Epithelial cell of proximal tubule (primary cell): Measurements from ENCODE around the gene ZNF180. TPM values are rescaled to one million over a fixed set of nuclear protein-coding genes. Genes with fewer than 3 reads are reported as not detected.
"Not testable (repeated sequence)": the region's sequence is repeated elsewhere in the genome, so short reads cannot be mapped to it uniquely, and the experiment has no call there.

ENCODE experiments used
- DNase-seq: peaks from one replicate; pipeline ENCODE4 v3.0.0-alpha.2; 2011; ENCODE audit warnings: low read depth
- H3K4me3 ChIP-seq: 2 replicates; pipeline ENCODE4 v1.5.1; 2011; ENCODE audit warnings: low read depth, mild to moderate bottlenecking, low read length
- total RNA-seq: library from RNA; depleted of rRNA; stranded (reverse); fragments of >200 nt; gene quantifications from 2 replicates; pipeline ENCODE4 v1.2.3, GENCODE V29; 2015
- TF ChIP-seq, protein P1 (sequence below): conservative IDR thresholded peaks from 2 replicates; pipeline ENCODE4 v1.5.1; 2012; ENCODE audit warnings: low read depth, mild to moderate bottlenecking, low read length

ZNF180 gene
- total RNA-seq, 1 donor from 2014 or later: 4.6 TPM

DNA sequence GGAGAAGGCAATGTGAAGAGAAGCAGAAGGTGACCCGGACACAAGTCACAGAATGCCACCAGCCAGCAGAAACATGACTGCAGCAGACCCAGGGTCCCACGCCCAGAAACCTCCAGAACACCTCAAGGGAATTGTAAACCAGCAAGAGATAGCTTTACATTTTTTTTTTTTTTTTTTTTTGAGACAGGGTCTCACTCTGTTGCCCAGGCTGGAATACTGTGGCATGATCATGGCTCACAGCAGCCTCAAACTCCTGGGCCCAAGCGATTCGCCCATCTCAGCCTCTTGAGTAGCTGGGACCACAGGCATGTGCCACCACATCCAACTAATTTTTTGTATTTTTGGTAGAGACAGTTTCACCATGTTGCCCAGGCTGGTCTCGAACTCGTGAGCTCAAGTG, 39.7 kb upstream of the ZNF180 start:
- no peak overlapping the region for H3K4me3 ChIP-seq
- DNase-seq: no peak
- TF ChIP-seq, protein P1, sequence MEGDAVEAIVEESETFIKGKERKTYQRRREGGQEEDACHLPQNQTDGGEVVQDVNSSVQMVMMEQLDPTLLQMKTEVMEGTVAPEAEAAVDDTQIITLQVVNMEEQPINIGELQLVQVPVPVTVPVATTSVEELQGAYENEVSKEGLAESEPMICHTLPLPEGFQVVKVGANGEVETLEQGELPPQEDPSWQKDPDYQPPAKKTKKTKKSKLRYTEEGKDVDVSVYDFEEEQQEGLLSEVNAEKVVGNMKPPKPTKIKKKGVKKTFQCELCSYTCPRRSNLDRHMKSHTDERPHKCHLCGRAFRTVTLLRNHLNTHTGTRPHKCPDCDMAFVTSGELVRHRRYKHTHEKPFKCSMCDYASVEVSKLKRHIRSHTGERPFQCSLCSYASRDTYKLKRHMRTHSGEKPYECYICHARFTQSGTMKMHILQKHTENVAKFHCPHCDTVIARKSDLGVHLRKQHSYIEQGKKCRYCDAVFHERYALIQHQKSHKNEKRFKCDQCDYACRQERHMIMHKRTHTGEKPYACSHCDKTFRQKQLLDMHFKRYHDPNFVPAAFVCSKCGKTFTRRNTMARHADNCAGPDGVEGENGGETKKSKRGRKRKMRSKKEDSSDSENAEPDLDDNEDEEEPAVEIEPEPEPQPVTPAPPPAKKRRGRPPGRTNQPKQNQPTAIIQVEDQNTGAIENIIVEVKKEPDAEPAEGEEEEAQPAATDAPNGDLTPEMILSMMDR: no peak

DNA sequence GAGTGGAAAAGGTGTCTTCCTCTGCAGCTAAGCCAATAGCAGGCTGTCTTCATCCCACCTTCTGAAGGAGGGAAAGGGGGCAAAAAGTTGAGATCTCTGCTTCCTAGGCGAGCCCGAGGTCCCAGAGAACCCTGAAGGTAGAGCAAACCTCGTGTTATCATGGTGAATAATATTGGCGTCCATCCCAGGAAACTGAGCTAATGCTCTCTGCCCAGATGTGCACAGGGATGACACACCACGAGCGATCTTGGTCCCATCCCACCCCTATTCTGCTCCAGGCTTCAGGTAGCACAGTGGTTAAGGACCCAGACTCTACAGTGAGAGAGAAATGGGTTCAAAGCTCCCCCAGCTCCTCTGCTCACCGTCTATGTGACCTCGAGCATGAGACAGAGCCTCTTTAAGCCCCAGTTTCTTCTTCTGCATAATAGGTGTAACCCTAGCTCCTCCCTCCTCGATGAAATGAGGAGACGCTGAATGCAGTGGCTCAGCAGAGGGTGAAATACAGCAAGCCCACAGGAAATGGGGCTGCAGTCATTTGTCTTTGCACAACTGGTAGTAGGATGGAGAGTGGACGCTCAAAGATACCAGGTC, 39.0 kb upstream of the ZNF180 start:
- TF ChIP-seq, protein P1: no peak
- H3K4me3 ChIP-seq: no peak overlapping the region
- DNase-seq: no peak

DNA sequence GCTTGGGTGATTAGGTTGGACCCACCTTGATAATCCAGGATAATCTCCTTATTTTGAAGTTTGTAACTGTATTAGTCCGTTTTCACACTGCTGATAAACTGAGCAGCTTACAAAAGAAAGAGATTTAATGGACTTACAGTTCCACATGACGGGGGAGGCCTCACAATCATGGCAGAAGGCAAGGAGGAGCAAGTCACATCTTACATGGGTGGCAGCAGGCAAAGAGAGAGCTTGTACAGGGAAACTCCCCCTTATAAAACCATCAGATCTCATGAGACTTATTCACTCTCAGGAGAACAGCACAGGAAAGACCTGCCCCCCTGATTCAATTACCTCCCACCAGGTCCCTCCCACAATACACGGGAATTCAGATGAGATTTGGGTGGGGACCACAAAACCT, 35.0 kb upstream of the ZNF180 start:
- H3K4me3 ChIP-seq, DNase-seq: not testable (repeated sequence)

DNA sequence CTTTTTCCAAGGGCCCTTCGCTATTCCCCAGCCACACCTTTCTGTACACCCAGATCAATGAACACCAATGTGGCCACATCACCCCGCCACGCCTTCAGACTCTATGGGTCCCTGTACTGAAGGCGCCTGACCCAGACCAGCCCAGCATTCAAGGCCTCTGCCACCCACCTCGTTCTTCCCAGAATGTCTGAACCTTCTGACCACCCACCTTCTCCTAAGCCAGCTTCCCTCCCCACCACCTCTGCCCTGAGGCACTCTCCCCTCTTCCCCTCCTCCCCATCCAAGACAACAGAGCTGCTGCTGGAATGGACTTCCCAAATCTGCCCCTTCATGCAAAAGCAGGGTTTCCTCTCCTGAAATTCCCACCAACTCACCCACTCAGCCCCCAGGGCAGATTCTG, 32.5 kb upstream of the ZNF180 start:
- TF ChIP-seq, protein P1: no peak
- DNase-seq: no peak
- H3K4me3 ChIP-seq: no peak overlapping the region

DNA sequence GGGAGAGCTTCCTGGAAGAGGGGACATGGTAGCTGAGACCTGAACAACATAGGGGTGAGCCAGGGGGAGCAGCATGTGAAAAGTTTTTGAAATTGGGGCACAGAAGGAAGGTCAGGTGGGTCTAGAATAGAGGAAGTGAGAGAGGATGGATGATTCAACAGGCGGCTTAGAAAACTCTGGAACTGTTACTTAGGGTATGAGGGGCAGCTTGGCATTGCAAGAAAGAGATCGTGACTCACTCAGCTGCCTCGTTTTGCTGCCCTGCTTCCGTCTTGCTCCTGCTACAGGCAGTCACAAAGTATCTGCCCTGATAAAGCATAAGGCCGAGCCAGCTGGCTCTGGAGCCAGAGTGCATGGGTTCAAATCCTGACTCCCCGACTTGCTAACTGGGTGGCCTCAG, 30.5 kb upstream of the ZNF180 start:
- H3K4me3 ChIP-seq: no peak overlapping the region
- TF ChIP-seq, protein P1: no peak
- no peak for DNase-seq

DNA sequence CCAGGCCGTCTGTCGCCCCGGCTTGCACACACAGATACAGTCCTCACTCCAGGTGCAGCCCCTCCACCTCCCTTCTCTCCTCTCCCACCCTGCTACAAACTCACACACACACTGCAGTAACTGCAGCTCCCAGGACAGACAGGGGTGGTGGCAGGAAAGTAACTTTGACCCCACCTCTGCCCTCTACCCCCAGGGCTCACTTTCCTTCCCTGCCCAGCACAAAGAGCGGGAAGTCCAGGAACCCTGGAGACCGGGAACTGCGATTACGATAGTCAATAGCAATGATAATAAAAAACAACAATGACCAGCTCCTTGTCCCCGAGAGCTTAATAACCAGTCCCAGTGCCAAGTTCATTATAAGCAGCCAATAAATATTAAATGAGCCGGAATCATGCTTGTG, 29.2 kb upstream of the ZNF180 start, which contains the start of gene CEACAM20:
CEACAM20 (minus strand) TSS at position 140 of the 400 bp plus-strand sequence. CDS start 166 bp downstream, outside the sequence.
- DNase-seq: no peak
- no peak within 1 kb of the TSS for H3K4me3 ChIP-seq
- TF ChIP-seq, protein P1: no peak

DNA sequence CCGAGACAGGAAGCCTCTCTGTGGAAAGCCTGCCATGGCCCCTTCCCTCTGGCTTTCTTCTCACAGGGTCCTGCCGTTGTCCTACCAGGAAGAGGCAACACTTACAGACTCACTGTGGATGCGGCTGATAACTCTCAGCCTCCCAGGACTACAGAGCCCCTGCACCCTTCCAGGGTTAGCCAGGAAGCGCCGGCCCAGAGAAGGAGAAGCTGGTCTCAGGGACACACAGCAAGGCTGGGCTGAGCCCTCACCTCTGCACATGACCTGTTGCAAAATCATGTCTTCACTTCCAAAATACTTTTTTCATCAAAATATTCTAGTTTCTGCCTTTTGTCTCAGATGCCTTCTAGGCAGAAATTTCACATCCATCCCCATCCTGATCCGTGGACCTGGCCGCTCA, 27.2 kb upstream of the ZNF180 start:
- H3K4me3 ChIP-seq: no peak overlapping the region
- TF ChIP-seq, protein P1: no peak
- no peak for DNase-seq
